GM12874 (cell line): ENCODE results near the gene LIMS1.

Source experiments
- TF ChIP-seq, protein P1 (sequence below): IDR thresholded peaks from 2 replicates; pipeline ENCODE4 v1.5.1; 2011; ENCODE audit warnings: low read depth, mild to moderate bottlenecking, control low read depth, low read length, moderate library complexity; ENCODE audit not compliant: insufficient read depth

The LIMS1 gene

DNA sequence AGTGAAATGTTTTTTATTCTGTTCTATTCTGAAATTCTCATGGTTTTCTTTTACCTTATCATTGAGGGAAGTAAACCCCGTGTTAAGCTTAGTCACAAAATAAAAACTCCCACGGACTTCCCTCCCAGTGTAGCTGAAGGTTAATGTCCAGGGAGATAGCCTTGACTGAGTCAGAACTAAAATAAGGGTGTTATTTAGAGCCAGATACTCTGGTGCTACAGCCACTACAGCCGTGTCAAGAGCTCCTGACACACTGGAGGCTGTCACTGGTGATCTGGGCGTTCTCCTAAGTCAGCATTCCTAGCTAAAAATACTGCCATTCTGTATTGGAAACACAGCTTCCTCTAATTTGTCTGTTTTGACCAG lies 103.0 kb downstream of the LIMS1 start:
- TF ChIP-seq, protein P1, sequence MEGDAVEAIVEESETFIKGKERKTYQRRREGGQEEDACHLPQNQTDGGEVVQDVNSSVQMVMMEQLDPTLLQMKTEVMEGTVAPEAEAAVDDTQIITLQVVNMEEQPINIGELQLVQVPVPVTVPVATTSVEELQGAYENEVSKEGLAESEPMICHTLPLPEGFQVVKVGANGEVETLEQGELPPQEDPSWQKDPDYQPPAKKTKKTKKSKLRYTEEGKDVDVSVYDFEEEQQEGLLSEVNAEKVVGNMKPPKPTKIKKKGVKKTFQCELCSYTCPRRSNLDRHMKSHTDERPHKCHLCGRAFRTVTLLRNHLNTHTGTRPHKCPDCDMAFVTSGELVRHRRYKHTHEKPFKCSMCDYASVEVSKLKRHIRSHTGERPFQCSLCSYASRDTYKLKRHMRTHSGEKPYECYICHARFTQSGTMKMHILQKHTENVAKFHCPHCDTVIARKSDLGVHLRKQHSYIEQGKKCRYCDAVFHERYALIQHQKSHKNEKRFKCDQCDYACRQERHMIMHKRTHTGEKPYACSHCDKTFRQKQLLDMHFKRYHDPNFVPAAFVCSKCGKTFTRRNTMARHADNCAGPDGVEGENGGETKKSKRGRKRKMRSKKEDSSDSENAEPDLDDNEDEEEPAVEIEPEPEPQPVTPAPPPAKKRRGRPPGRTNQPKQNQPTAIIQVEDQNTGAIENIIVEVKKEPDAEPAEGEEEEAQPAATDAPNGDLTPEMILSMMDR, result no peak

- TF ChIP-seq, protein P1, result no peak
Observed at GRCh38 chr2:108640731-108641130, 106.5 kb downstream of the LIMS1 start.

- TF ChIP-seq, protein P1, result no peak
Observed at GRCh38 chr2:108641756-108642155, 107.5 kb downstream of the LIMS1 start.

DNA sequence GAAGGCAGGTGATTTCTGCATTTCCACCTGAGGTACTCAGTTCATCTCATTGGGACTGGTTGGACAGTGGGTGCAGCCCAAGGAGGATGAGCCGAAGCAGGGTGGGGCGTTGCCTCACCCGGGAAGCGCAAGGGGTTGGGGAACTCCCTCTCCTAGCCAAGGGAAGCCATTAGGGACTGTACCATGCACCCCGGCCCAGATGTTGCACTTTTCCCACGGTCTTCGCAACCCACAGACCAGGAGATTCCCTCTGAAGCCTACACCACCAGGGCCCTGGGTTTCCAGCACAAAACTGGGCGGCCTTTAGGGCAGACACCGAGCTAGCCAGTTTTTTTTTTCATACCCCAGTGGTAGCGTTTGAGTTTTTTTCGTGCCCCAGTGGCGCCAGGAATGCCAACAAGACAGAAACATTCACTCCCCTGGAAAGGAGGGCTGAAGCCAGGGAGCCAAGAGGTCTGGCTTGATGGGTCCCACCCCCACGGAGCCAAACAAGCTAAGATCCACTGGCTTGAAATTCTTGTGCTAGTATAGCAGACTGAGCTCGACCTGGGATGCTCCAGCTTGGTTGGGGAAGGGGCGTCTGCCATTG lies 109.1 kb downstream of the LIMS1 start:
- TF ChIP-seq, protein P1, result no peak

- TF ChIP-seq, protein P1, result no peak
Observed at GRCh38 chr2:108691447-108691846, 157.2 kb downstream of the LIMS1 start.

GRCh38 chr2:108701208-108701607 lies 166.9 kb downstream of the LIMS1 start:
- TF ChIP-seq, protein P1, result no peak

- TF ChIP-seq, protein P1, result no peak
Observed at GRCh38 chr2:108701806-108702205, 167.5 kb downstream of the LIMS1 start.

DNA sequence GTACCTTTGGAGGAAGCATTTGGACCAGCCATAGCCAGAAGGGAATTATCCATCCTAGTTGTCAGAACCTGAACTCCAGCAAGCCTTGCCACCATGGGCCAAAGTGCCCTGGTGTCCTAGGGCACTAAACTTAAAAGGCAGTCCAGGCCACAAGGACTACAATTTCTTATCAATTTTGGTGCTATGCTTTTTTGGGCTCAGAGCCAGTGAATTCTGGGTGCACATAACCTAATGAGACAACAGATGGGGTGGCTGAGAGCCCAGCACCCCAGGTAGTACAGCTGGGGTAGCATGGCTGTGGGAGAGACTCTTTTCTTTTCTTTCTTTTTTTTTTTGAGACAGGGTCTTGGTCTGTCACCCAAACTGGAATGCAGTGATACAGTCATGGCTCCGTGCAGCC lies 170.6 kb downstream of the LIMS1 start:
- TF ChIP-seq, protein P1, result no peak
